CD4-positive, alpha-beta T cell (primary cell): ENCODE results near the gene SMURF2. TPM values are rescaled to one million over a fixed set of nuclear protein-coding genes. Genes with fewer than 3 reads are reported as not detected.

Source experiments
- ATAC-seq: fragments of 200-7000 bp; cut with Tn5 transposase; one replicate; pipeline ENCODE4 v1.10.0; 2022; ENCODE audit warnings: mild to moderate bottlenecking; ENCODE audit not compliant: poor library complexity
- CTCF ChIA-PET: fragments of 350-600 bp; sonication (Branson Sonifier 250); formaldehyde crosslinking; loops from one replicate; lab custom pipeline; 2021; ENCODE audit warnings: antibody characterized with exemption, inconsistent platforms; lab: Charles Lee
- POLR2A ChIA-PET: fragments of 350-600 bp; sonication (Branson Sonifier 250); formaldehyde crosslinking; loops from one replicate; lab custom pipeline; 2021; ENCODE audit warnings: antibody characterized with exemption, inconsistent platforms; lab: Charles Lee
- DNase-seq, 14 experiments: peaks; one replicate each; pipeline ENCODE4 v3.0.0-alpha.2; 2013 to 2020; ENCODE audit warnings: mixed read lengths in 2 of 14
- H3K27ac ChIP-seq, 2 donors: one replicate each; pipeline versions ENCODE4 v1.5.1 to v1.7.0; 2013; ENCODE audit warnings: low read length in 2 of 2, low read depth in 1 of 2, mild to moderate bottlenecking in 1 of 2
- H3K27me3 ChIP-seq, 2 experiments: 1 replicate in 1 of 2; 2 replicates in 1 of 2; pipeline versions ENCODE4 v1.6.1 to v1.7.0; 2013; ENCODE audit warnings: low read length in 2 of 2, control low read depth in 1 of 2, mild to moderate bottlenecking in 1 of 2, moderate library complexity in 1 of 2; ENCODE audit not compliant: insufficient read depth in 2 of 2, control insufficient read depth in 1 of 2
- H3K36me3 ChIP-seq: one replicate; pipeline ENCODE4 v1.6.1; 2013; ENCODE audit warnings: low read length, control low read depth; ENCODE audit not compliant: insufficient read depth
- H3K4me1 ChIP-seq: one replicate; pipeline ENCODE4 v1.6.1; 2013; ENCODE audit warnings: low read length, control low read depth; ENCODE audit not compliant: insufficient read depth
- H3K4me3 ChIP-seq: one replicate; pipeline ENCODE4 v1.5.1; 2013; ENCODE audit warnings: mild to moderate bottlenecking, low read length, moderate library complexity
- H3K9me3 ChIP-seq, 2 experiments: 1 replicate in 1 of 2; 2 replicates in 1 of 2; pipeline versions ENCODE4 v1.6.1 to v1.7.0; 2013; ENCODE audit warnings: low read length in 2 of 2, mild to moderate bottlenecking in 2 of 2, control low read depth in 1 of 2, moderate library complexity in 1 of 2; ENCODE audit not compliant: control insufficient read depth in 1 of 2, insufficient read depth in 1 of 2
- H3K27ac Mint-ChIP-seq: one replicate; pipeline ENCODE4 v1.8.0; 2020; ENCODE audit warnings: mixed read lengths
- H3K27me3 Mint-ChIP-seq: one replicate; pipeline ENCODE4 v1.8.0; 2021; ENCODE audit warnings: mixed read lengths
- H3K36me3 Mint-ChIP-seq: one replicate; pipeline ENCODE4 v1.8.0; 2021; ENCODE audit warnings: low read depth, mixed read lengths
- H3K4me1 Mint-ChIP-seq: one replicate; pipeline ENCODE4 v1.8.0; 2021; ENCODE audit warnings: low read depth, mixed read lengths
- H3K4me3 Mint-ChIP-seq: one replicate; pipeline ENCODE4 v1.8.0; 2020; ENCODE audit warnings: mild to moderate bottlenecking, mixed read lengths
- H3K9me3 Mint-ChIP-seq: one replicate; pipeline ENCODE4 v1.8.0; 2020; ENCODE audit warnings: mixed read lengths
- intact Hi-C, 2 experiments: fragments of 100-400 bp; cut with DNase I in 1 of 2; cut with micrococcal nuclease in 1 of 2; formaldehyde crosslinking; loops; one replicate each; pipeline versions ENCODE4 v1.15.1 to v1.9.0; 2023 to 2025; cut with DNase I, micrococcal nuclease
- total RNA-seq, 174 experiments: library from RNA in 2 of 174; stranded (reverse) in 2 of 174; gene quantifications; one replicate each; pipeline ENCODE4 v1.2.3 and lab custom pipeline; 2021 to 2026
- TF ChIP-seq, protein P1 (sequence below): fragments of 200-600 bp; IDR thresholded peaks from one replicate; pipeline ENCODE4 v1.8.0; 2022; ENCODE audit warnings: antibody characterized with exemption, mild to moderate bottlenecking

Gene SMURF2
- total RNA-seq, 2 experiments from 2014 or later, result 28.0 to 29.7 TPM

DNA sequence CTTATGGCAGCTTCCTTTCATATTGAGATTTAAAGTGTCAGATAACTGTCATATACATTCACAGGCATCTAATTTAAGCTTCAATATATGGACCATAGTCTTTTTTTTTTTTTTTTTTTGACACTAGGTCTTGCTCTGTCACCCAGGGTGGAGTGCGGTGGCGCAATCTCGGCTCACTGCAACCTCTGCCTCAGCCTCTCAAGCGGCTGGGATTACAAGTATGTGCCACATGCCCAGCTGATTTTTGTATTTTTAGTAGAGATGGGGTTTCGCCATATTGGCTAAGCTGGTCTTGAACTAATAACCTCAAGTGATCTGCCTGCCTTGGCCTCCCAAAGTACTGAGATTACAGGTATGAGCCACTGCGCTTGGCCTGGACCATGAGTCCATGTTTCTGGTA lies 141.7 kb downstream of the SMURF2 start:
- POLR2A ChIA-PET, result interaction anchor here (2.6 kb wide), 1 partner anchor 14 kb away, joined by 19 read pairs; the partner anchor contains the start of genes CEP95 and DDX5
- H3K4me3 Mint-ChIP-seq, result no peak overlapping the region
- peaks cover 91% of the 10 kb centered on the region for H3K36me3 ChIP-seq

DNA sequence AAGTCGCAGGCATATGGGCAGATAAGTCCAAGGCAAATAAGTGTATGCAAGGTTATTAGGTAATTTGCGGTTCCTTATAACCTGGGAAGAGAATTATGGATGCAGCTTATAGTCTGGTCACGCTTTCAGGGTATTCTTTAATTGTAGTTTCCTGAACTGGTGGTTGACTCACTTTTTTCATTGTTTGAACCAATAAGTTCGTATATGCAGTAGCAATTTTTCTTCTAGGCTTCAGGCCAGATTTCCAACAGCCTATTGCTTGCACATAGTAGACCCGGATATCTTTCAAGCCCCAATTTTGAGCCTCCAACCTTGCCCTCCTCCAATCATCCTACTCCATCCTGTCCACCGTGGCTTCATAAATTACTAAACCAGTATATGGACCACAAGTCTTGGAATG lies 142.5 kb downstream of the SMURF2 start:
- Mint-ChIP-seq H3K4me1 (peaks cover 19% of the 10 kb centered on the region), H3K36me3 (peaks cover 91% of the 10 kb centered on the region)

More for the DNA sequence above, 141.7 kb downstream of the SMURF2 start:
- Mint-ChIP-seq H3K36me3 (peaks cover 85% of the 10 kb centered on the region), H3K27ac (no peak overlapping the region), H3K9me3 (no peaks in the 10 kb centered on the region), H3K4me1 (peaks cover 14% of the 10 kb centered on the region), H3K27me3 (no peaks in the 10 kb centered on the region)
- CTCF ChIA-PET, result interaction anchor here (0.6 to 1.3 kb wide), 4 partner anchors 29 to 132 kb away, joined by 3 to 7 read pairs (median 4); no protein-coding TSS in a partner anchor
- no peaks in the 10 kb centered on the region for H3K4me1 ChIP-seq
- intact Hi-C loops, result no loop called here
- H3K4me3 ChIP-seq, result no peak overlapping the region
- no peak overlapping the region for H3K27ac ChIP-seq
- ATAC-seq, result no peak
- TF ChIP-seq, protein P1, sequence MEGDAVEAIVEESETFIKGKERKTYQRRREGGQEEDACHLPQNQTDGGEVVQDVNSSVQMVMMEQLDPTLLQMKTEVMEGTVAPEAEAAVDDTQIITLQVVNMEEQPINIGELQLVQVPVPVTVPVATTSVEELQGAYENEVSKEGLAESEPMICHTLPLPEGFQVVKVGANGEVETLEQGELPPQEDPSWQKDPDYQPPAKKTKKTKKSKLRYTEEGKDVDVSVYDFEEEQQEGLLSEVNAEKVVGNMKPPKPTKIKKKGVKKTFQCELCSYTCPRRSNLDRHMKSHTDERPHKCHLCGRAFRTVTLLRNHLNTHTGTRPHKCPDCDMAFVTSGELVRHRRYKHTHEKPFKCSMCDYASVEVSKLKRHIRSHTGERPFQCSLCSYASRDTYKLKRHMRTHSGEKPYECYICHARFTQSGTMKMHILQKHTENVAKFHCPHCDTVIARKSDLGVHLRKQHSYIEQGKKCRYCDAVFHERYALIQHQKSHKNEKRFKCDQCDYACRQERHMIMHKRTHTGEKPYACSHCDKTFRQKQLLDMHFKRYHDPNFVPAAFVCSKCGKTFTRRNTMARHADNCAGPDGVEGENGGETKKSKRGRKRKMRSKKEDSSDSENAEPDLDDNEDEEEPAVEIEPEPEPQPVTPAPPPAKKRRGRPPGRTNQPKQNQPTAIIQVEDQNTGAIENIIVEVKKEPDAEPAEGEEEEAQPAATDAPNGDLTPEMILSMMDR, result no peak
- H3K9me3 ChIP-seq, result no peaks in the 10 kb centered on the region
- no peaks in the 10 kb centered on the region for H3K27me3 ChIP-seq
- DNase-seq, result no peak

DNA sequence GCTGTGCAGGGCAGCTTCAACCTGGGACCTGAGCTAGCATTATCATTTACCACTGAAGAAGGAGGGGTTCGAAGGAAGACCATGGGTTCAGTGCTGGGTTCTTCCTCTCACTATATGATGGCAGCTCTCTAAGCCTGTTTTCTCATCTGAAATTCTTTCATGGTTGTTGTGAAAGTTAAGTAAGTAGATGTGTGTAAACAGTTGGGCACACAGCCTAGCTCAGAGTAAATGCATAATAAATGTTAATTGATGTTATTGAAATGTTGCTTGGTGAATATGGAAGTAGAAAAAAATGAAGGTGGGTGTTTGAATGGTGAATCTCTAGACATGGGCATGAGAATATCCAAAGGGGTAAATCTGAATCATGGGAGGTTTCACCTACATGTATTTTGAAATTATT lies 146.3 kb downstream of the SMURF2 start:
- ChIA-PET CTCF (no interaction called here), POLR2A (interaction anchor here (0.6 to 4.8 kb wide), 4 partner anchors 8 to 97 kb away, joined by 4 to 38 read pairs (median 6); partner anchors contain the start of genes CEP95, DDX5 and POLG2)
- H3K4me3 Mint-ChIP-seq, result no peak overlapping the region
- TF ChIP-seq, protein P1, result no peak
- peaks cover 97% of the 10 kb centered on the region for H3K36me3 Mint-ChIP-seq
- Histone ChIP-seq H3K4me3 (no peak overlapping the region), H3K36me3 (peaks cover 86% of the 10 kb centered on the region), H3K27ac (no peak overlapping the region), H3K9me3 (no peaks in the 10 kb centered on the region), H3K27me3 (no peaks in the 10 kb centered on the region), H3K4me1 (no peaks in the 10 kb centered on the region)
- peaks cover 39% of the 10 kb centered on the region for H3K4me1 Mint-ChIP-seq
- no peaks in the 10 kb centered on the region for H3K9me3 Mint-ChIP-seq
- ATAC-seq, result no peak
- no peak for DNase-seq
- no peak overlapping the region for H3K27ac Mint-ChIP-seq
- intact Hi-C loops, result loop anchor here in 1 of 2 experiments (5.0 kb wide), 1 partner anchor 34 kb away; no protein-coding TSS in a partner anchor
- no peaks in the 10 kb centered on the region for H3K27me3 Mint-ChIP-seq

More for the DNA sequence above, 142.5 kb downstream of the SMURF2 start:
- Mint-ChIP-seq H3K27ac (no peak overlapping the region), H3K4me3 (no peak overlapping the region), H3K9me3 (no peaks in the 10 kb centered on the region), H3K27me3 (no peaks in the 10 kb centered on the region)
- no peak overlapping the region for H3K4me3 ChIP-seq
- POLR2A ChIA-PET, result no interaction called here
- TF ChIP-seq, protein P1, result no peak
- CTCF ChIA-PET, result interaction anchor here (0.6 to 0.7 kb wide), 3 partner anchors 28 to 133 kb away, joined by 3 to 7 read pairs (median 5); no protein-coding TSS in a partner anchor
- no peak overlapping the region for H3K27ac ChIP-seq
- H3K9me3 ChIP-seq, result no peaks in the 10 kb centered on the region
- H3K4me1 ChIP-seq, result no peaks in the 10 kb centered on the region
- intact Hi-C loops, result loop anchor here in 1 of 2 experiments (5.0 kb wide), 1 partner anchor 37 kb away; no protein-coding TSS in a partner anchor
- no peak for DNase-seq
- ATAC-seq, result no peak
- H3K27me3 ChIP-seq, result no peaks in the 10 kb centered on the region
- H3K36me3 ChIP-seq, result peaks cover 91% of the 10 kb centered on the region
